Stimulated activated CD4-positive, alpha-beta T cell treated with anti-CD3 and anti-CD28 coated beads, Interleukin-12 subunit alpha, Interleukin-12 subunit beta, amount 100 ng/mL, for 4 hours (primary cell): ENCODE data around the gene RABL3.
A peak's percentile ranks its signal among the peaks of the same experiment; 100 is the strongest.
"Not testable (repeated sequence)": the region's sequence is repeated elsewhere in the genome, so short reads cannot be mapped to it uniquely, and the experiment has no call there.

Experiments used
- DNase-seq: peaks from one replicate; pipeline ENCODE4 v3.0.0-alpha.2; 2020

The RABL3 gene

GRCh38 chr3:120742198-120742848 lies at the start of gene RABL3, which contains the start of gene GTF2E1:
Gene RABL3, minus strand, starts transcription at chr3:120742516. Its CDS starts 9 bp downstream, at chr3:120742507.
Gene GTF2E1, plus strand, starts transcription at chr3:120742744. Its CDS starts 7,809 bp downstream, at chr3:120750553.
- peak; percentile 90 for DNase-seq

- no peak for DNase-seq
Observed at GRCh38 chr3:120791913-120792312, 49.6 kb upstream of the RABL3 start.

- DNase-seq, result no peak
Observed at GRCh38 chr3:120791010-120791409, 48.7 kb upstream of the RABL3 start.

GRCh38 chr3:120785832-120786231 lies 43.5 kb upstream of the RABL3 start:
- not testable (repeated sequence) for DNase-seq

GRCh38 chr3:120780977-120781376 lies 38.7 kb upstream of the RABL3 start:
- DNase-seq, result no peak

- DNase-seq, result no peak
Observed at GRCh38 chr3:120778776-120779175, 36.5 kb upstream of the RABL3 start.

GRCh38 chr3:120775411-120775810 lies 33.1 kb upstream of the RABL3 start:
- DNase-seq, result no peak

- no peak for DNase-seq
Observed at GRCh38 chr3:120773932-120774331, 31.6 kb upstream of the RABL3 start.

- no peak for DNase-seq
Observed at GRCh38 chr3:120772081-120772480, 29.8 kb upstream of the RABL3 start.

GRCh38 chr3:120770891-120771290 lies 28.6 kb upstream of the RABL3 start:
- DNase-seq, result no peak

GRCh38 chr3:120769436-120769835 lies 27.1 kb upstream of the RABL3 start:
- DNase-seq, result no peak

GRCh38 chr3:120767106-120767505 lies 24.8 kb upstream of the RABL3 start:
- no peak for DNase-seq

- no peak for DNase-seq
Observed at GRCh38 chr3:120766576-120766975, 24.3 kb upstream of the RABL3 start.

GRCh38 chr3:120765830-120766493 lies 23.6 kb upstream of the RABL3 start:
- no peak for DNase-seq

GRCh38 chr3:120764206-120764605 lies 21.9 kb upstream of the RABL3 start:
- no peak for DNase-seq

GRCh38 chr3:120763601-120764000 lies 21.3 kb upstream of the RABL3 start:
- DNase-seq, result no peak

GRCh38 chr3:120762615-120763014 lies 20.3 kb upstream of the RABL3 start:
- DNase-seq, result no peak

GRCh38 chr3:120758551-120758950 lies 16.2 kb upstream of the RABL3 start:
- not testable (repeated sequence) for DNase-seq

GRCh38 chr3:120756061-120756460 lies 13.7 kb upstream of the RABL3 start:
- no peak for DNase-seq

GRCh38 chr3:120753810-120754209 lies 11.5 kb upstream of the RABL3 start:
- DNase-seq, result no peak

GRCh38 chr3:120752865-120753264 lies 10.5 kb upstream of the RABL3 start:
- no peak for DNase-seq

GRCh38 chr3:120752230-120752629 lies 9.9 kb upstream of the RABL3 start:
- DNase-seq, result no peak

GRCh38 chr3:120749843-120750242 lies 7.5 kb upstream of the RABL3 start:
- no peak for DNase-seq

- no peak for DNase-seq
Observed at GRCh38 chr3:120745466-120745865, 3.1 kb upstream of the RABL3 start.
